ENCODE results near the gene MMP28.

- TF ChIP-seq CTCF (IDR thresholded peaks at IDR 0.05) (no peak), POLR2A (IDR thresholded peaks at IDR 0.05) (no peak)
Measured at GRCh38 chr17:35841101-35841500, 45.7 kb upstream of the MMP28 start.

Data from transverse colon (tissue), 3 donors.